ENCODE data around the gene TYMP.
A peak's percentile ranks its signal among the peaks of the same experiment; 100 is the strongest.
"Not testable (repeated sequence)": the region's sequence is repeated elsewhere in the genome, so short reads cannot be mapped to it uniquely, and the experiment has no call there.

The TYMP gene

DNA sequence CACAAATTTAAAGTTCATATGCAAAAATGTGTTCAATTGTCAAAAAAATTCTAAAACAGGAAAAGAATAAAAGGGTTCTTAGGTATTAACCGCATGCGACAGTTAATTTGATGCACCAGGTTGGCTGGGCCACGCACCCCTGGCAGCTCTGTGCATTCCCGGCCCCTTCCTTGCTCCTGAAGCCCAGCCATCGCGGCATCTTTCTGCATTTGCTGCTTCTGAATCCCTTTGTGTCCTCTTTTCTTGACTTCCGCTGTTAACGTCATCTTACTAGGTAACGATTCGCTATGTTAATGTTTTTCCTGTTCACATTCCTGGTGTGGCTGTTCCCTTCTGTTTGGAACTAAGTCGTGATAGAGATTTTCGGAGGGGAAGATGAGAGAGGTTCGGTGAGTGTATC lies 8.0 kb upstream of the TYMP start:
- DNase-seq = no peak

DNA sequence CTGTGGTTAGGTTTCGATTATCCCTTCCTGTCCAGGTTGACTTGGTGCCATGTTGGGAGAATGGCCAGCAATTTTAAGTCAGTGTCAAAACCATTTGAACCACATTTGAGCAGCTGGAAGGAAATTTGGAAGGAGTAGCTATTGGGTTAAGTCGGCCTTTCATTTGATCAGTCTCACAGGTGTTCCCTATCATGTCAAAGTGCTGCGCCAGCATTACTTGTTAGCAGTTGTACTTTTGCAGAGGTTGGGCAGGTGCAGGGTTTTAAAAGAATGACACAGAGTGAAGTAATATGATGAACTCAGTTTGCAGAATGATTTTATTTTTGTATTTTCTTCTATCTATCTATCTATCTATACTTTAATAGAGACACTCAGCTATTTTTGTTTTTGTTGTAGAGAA lies 6.4 kb upstream of the TYMP start:
- DNase-seq = no peak

DNA sequence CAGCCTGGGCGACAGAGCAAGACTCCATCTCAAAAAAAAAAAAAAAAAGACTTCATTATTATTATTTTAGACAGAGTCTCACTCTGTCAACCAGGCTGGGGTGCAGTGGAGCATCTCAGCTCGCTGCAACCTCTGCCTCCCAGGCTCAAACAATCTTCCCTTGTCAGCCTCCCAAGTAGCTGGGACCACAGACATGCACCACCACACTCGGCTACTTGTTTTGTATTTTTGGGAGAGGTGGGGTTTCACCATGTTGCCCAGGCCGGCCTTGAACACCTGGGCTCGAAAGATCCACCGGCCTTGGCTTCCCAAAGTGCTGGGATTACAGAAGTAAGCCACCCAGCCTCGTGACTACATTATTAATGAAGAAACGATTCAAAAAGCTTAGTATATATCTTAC lies 5.3 kb upstream of the TYMP start:
- no peak for DNase-seq

DNA sequence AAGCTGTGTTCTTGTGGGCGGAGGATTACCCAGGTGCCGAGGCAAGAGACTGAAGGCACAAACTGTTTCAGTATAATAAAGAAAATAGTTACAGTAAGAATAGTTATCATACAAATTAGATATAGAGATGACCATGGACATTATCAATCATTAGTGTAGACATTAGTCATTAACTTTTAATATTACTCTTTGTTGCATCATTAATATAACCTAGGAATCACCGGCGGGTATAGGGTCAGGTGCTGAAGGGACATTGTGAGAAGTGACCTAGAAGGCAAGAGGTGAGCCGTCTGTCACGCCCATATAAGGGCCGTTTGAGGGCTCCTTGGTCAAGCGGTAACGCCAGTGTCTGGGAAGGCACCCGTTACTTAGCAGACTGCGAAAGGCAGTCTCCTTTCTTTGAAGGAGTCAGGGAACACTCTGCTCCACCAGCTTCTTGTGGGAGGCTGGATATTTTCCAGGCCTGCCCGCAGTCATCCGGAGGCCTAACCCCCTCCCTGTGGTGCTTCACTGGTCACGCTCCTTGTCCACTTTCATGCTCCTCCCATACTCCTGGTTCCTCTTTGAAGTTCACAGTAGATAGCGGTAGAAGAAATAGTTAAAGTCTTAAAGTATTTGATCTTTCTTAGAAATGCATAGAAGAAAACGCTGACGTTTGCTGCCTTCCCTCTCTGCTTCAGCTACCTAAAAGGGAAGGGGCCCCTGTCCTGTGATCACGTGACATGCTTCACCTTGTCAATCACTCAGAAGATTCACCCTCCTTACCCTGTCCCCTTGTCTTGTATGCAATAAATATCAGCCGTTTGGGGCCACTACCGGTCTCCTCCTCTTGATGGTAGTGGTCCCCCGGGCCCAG lies 4.3 kb upstream of the TYMP start:
- DNase-seq = not testable (repeated sequence)

DNA sequence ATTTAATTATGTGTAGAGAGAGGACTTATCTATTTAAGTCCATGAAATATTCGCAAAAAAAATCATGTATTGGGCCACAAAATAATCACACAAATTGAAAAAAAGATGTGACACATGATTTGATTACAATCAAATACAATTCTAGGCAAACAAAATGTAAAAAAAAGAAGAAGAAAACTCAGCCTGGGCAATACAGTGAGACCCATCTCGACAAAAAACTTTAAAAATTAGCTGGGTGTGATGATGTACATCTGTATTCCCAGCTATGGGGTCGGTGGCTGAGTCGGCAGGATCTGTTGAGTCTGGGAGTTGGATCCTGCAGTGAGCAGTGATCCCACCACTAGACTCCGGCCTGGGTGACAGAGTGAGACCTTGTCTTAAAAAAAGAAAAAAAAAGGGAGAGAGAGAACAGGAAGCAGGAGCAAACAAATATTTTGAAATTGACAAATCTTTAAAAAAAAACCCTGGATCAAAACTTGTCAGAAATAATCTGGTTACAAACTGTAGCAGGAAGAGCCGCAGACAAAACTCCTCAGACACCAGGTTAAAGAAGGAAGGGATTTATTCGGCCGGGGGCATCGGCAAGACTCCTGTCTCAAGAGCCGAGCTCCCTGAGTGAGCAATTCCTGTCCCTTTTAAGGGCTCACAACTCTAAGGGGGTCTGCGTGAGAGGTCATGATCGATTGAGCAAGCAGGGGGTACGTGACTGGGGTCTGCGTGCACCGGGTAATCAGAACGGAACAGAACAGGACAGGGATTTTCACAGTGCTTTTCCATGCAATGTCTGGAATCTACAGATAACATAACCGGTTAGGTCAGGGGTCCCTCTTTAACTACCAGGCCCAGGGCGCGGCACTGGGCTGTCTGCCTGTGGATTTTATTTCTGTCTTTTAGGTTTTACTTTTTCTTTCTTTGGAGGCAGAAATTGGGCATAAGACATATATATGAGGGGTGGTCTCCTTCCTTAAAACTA lies 3.3 kb upstream of the TYMP start:
- no peak for DNase-seq

DNA sequence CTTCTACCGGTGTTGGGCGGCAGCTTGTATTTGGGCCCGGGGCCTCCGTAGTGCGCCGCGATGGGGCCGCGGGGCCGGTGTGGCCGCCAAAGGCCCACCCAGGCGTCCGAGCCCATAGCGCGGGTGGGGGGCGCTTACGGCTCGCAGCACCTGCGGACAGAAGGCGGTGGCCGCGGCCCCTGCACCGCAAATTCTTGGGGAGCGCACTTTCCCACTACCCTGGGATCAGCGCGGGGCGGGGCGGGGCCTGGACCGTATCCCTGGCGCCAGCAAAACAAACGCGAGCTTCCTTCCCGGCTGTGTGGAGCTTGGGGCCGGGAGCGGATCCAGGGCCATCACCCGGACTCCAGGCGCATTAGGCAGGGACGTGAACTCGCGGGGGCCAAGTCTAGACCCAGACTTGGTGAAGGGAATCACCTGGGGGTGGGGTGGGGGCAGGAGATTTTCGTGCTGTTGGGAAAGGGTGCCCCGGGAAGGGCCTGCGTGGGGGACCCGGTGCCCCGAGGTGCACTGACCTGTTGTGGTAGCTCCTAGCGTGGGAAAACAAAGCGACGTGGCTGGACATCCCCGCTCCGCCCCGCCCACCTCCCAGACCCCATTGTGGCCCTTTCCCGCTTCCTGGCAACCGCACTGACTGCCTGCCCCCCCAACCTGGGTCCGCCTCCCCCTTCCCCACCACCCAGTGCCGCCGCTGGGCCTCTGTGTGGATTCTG lies 2.3 kb upstream of the TYMP start:
- DNase-seq = no peak

DNA sequence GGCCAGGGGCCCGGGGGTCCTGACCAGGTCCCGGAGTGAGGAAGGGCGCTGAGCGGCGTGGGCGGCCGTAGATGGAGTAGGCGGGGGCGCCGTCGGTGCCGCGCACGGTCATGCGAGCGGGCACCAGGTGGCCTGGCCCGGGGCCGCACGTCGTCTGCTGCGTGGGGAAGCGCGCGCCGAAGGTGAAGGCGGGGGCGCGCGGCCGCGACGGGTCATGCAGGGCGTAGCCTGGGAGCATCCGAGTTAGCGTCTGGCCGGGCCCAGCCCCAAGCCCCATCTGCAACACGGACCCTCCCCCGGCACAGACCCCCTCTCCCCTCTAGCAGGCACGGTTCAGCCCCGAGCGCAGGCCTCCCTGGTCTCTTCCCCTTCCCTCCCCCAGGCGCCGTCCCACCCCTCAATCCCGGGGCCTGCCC lies 1.7 kb upstream of the TYMP start:
- peak; percentile 70 for DNase-seq

DNA sequence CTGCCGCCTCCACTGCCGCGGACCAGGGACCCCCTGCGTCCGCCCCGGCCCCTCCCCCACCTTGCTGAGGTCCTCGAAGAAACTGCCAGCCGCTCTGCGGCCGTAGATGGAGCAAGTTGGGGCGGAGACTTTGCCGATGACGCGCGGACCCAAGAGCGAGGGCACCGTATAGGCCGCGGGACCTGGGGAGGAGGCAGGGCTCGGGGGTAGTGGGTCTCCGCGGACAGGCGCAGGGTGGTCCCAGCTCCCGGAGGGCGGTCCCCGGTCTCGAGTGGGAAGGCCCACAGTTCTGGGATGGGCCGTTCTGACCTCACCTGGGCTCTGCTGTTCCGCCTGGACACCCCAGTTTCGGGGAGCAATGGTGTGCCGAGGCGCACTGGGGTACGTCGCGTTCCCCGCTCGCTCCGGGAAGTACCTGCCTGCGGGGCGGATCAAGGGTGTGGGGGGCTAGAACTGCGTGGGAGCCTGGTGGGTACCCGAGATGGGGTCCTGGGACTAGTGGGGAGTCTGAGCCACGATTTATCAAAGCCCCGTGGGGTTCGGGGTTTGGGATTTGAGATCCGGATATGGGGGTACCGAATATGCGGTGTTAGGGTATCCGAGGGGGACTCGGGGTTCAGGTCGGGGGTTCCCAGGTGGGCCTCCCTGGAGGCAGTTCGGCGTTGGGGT lies 1.2 kb upstream of the TYMP start:
- DNase-seq = peak; percentile 95

DNA sequence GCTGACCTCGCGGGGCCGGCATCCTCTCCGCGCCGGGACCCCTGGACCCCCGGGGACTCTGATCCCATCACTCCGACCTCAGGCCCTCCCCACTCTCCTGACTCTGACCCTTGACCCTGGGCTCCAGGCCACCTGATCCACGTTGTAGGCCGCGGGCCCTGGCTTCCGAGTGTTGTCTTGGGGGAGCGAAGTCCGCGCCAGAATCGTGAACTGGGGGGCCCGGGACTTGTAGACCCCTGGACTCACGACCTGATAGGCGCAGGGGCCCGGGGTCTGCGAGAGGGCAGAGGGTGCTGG lies 716 bp upstream of the TYMP start:
- DNase-seq = no peak

DNA sequence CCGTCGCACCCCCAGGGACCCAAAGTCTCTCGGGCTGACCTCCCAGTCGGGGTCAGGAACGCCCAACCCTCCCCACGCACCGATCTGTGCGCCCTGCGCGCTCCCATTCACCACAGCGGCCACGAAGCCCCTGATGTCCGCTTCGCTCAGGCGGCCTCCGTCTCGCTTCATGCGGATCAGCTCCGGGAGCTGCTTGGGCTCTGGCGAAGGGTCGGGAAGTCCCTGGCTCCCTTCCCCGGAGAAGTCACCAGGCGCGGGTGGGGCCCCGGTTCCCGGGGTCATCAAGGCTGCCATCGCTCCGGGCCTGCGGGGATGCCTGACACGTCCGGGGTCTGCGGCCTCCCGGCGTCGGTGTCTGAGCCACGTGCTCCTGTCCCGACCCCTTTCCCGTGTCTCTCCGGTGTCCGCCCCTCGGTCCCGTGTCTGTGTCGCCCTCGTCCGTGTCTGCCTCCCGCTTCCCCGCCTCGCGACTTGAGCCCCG lies 356 bp downstream of the TYMP start:
- DNase-seq = no peak

DNA sequence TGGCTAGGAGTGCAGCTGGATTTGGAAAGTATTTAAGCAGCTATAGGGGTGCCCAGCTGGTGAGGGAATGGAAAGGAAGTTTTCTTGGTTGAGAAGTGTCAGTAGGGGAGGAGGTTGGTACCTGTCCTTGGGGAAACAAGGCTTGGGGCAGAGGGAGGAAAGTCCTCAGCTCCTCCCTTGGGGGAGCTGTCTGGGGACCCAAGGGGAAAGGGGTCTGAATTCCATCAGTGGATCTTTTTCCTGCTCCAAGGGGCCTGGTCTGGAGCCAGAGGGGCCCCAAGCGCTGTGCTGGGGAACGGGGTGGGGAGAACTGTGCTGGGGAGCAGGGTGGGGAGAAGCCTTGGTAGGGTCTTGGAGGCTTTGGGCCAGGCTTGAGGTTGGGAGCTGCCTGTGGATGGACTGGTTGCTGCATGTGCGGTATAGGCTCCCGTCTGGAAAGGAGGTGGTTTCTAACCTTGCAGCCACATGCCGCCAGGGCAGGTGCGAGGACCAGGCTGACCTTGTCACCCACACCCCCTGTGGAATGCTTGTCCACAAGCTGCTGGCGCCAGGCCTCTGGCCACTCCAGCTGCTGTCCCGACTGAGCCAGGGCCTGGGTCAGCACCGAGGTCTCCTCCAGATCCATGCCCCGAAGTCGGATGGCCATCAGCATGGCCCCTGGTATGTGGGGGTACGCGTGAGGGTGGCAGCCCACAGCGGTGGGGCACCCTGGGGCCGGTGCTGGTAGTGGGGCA lies 963 bp downstream of the TYMP start:
- peak; percentile 26 for DNase-seq

DNA sequence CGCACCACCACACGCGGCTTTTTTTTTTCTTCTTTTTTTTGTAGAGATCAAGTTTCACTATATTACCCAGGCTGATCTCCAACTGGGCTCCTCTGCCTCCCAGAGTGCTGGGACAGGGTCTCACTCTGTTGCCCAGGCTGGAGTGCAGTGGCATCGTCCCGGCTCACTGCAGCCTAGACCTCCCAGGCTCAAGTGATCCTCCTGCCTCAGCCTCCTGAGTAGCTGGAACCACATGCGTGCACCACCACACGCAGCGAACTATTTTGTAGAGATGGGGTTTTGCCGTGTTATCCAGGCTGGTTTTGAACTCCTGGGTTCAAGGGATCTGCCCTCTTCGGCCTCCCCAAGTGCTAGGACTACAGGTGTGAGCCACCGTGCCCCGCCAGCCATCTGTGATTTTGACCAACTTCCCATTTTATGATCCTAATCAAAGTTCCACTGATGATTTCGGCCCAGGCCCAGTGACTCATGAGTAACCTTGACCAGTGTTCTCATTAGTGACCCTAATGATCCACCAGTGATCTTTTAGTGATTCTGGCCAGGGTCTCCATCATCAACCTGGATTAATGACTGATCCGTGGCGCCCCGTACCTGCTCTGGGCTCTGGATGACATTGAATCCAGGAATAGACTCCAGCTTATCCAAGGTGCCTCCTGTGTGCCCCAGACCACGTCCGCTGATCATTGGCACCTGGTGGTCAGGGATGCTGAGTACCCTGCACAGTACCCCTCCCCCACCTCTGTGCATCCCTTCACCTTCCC lies 1.7 kb downstream of the TYMP start:
- no peak for DNase-seq

DNA sequence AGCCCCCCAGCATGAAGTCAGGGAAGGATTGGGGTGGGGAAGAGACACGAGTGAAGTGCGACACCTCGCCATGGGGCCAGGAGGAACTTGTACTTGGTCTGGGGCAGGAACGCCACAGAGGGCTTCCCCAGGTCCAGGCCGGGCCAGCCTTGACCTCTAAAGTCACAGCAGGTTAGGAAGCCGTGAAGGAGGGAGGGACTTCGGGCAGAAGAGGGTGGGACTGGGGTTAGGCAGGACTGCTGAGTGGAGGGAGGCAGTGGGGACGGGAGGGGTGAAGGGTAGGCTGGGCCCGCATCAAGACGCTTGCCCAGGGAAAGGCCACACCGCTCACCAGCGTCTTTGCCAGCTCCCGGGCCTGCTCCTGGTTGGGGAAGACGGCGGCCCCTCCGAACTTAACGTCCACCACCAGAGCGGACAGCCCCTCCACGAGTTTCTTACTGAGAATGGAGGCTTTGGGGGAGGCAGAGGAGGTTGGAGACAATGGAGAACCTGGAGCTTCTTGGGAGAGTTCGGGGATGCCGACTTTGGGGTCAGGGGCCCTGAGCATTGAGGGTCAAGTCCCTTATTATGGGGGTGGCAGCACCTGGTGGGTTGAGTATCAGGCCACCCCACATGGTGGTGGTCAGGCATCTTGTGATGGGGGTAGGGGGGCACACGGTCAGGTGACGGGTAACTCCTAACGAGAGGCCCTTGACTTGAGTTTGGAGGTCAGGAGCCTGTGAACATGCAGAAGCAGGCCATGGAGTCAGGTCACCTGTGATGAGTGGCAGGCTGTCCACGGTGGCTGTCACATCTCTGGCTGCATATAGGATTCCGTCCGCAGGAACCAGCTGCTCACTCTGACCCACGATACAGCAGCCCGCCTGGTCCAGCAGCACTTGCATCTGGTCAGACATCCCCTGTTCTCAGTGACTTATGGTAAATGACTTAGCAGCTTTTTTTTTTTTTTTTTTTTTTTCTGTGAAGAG lies 2.7 kb downstream of the TYMP start:
- DNase-seq = peak; percentile 90

DNA sequence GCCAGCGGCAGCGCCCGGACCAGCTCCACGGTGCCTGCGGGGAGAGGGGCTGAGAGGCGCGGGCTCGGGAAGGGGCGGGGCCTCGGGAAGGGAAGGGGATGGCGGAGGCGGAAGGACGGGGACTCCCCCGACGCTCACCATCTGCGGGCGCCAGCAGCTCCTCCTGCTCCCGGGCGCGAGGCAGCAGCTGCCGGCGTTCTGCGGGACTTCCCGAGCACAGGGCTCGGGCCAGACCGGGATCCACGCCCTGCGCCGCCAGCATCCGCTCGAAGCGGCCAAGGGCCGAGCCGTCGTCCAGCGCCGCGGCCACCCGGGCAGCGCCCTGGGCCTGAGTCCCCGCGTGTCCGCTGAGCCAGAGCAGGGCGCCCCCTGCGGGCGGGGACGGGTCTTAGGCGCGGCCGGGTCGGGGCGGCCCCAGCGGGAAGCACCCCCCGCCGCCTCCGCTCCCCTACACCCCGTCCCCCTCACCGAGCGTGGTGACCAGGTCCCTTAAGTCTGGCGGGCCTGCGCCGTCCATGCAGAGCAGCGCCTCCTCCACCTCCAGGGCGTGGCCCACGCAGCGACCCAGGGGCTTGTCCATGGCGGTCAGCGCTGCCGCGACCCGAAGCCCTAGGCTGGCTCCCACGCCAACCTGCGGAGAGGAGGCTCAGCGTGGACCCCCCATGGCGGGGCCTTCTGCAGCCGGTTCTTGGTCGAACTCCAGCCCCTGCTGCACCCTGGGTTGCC lies 3.5 kb downstream of the TYMP start:
- DNase-seq = peak; percentile 93

DNA sequence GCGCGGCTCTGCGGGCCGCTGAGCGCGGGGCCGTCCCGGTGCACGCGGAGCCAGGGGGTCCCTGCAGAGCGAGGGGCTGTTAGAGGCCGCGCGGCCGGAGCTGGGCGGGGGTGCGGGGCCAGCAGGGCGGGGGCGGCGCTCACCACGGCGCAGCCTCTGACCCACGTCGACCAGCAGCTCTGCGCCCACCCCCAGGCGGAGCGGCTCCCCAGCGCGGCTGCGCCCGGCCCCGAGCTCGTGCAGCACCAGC lies 4.0 kb downstream of the TYMP start:
- no peak for DNase-seq

DNA sequence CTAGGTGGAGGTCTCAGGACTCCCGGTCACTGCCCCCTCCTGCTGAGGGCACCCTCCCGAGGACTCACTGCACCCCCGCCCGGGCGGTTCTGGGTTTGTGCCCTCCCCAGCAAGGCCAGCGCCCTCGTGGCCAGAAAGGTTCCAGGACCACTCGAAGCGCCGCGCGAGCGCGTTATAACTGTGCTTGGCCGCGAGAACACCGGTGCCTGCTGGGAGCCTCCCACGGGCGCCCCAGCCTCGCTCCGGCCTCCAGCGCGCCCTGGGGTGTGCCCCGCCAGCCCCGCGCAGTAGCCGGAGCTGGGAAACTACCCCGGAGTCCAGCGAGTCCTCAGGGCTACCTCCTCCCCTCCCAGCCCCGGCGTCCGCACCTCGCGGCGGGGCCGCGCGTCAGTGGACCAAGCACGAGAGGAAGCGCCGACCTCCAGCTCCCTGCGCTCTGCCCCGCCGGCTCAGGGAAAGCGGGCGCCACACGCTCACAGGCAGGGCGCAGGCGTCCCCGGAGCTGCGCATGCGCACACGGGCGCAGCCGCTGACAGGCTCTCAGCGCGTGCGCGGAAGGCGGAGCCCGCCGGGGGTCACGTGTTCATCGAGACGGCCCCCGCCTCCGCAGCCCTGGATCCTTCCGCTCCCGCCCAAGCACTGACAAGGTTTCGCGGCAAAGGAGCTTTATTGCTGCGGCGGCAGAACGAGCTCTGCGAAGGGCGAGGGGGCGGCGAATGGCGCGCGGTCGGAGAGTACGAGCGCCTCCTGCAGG lies 4.5 kb downstream of the TYMP start, which contains the start of gene SCO2:
Gene SCO2 (minus strand): TSS at position 495 of the 754 bp plus-strand sequence. CDS start 1,187 bp downstream, outside the sequence.
- peak; percentile 99 for DNase-seq

DNA sequence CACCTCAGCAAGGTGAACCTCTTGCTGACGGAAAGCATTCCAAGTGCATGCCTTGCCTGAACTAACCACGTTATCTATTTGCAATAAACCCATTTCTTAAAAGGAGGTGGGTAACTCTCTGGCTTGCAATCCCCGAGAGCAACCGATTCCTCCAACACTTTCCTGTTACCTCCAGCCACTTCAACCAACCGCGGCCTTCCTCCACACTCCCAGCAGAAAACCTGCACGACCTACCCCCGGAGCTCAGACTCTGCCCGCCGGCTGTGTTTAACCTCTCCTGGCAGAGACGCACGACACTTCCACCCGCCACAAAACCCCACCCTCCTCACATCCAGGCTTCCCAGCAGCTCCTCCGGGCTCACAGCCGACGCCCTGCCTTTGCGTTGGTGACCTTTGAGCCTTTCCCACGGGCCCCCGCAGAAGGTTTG lies 5.1 kb downstream of the TYMP start:
- DNase-seq = no peak
